22Rv1 (cell line): Measurements from ENCODE around the gene PCDHGB6.
"Not testable (repeated sequence)": the region's sequence is repeated elsewhere in the genome, so short reads cannot be mapped to it uniquely, and the experiment has no call there.

ENCODE experiments used
- H3K27ac ChIP-seq: fragments of 450-650 bp; 2 replicates; pipeline ENCODE4 v1.5.1; 2017
- CTCF ChIP-seq: fragments of 450-650 bp; IDR thresholded peaks from 2 replicates; pipeline ENCODE4 v1.5.1; 2017; ENCODE audit warnings: mild to moderate bottlenecking
- ZFX ChIP-seq: fragments of 450-650 bp; IDR thresholded peaks from 2 replicates; pipeline ENCODE4 v1.6.1; 2017; ENCODE audit warnings: antibody characterized with exemption, borderline replicate concordance

PCDHGB6 gene

GRCh38 chr5:141419074-141419880 is 11.5 kb downstream of the PCDHGB6 start:
- TF ChIP-seq ZFX (no peak), CTCF (no peak)

GRCh38 chr5:141420855-141421488 is 13.2 kb downstream of the PCDHGB6 start, which contains the start of gene PCDHGA11:
TSS of gene PCDHGA11 (plus strand) at chr5:141421051. CDS start at chr5:141421228, 177 bp downstream.
- no peak within 1 kb of the TSS for H3K27ac ChIP-seq
- TF ChIP-seq CTCF (peak; percentile 89), ZFX (no peak)

More at GRCh38 chr5:141419074-141419880, 11.5 kb downstream of the PCDHGB6 start:
- no peak overlapping the region for H3K27ac ChIP-seq

- no peak for TF ChIP-seq ZFX
- H3K27ac ChIP-seq: no peak overlapping the region
Observed at GRCh38 chr5:141421489-141421855, 13.7 kb downstream of the PCDHGB6 start.

- no peak for TF ChIP-seq CTCF
- TF ChIP-seq ZFX: no peak
- H3K27ac ChIP-seq: no peak overlapping the region
Observed at GRCh38 chr5:141422742-141423291, 15.0 kb downstream of the PCDHGB6 start.

GRCh38 chr5:141427783-141428426 is 20.1 kb downstream of the PCDHGB6 start:
- no peak overlapping the region for H3K27ac ChIP-seq
- TF ChIP-seq ZFX: no peak
- no peak for TF ChIP-seq CTCF

GRCh38 chr5:141430332-141431113 is 22.7 kb downstream of the PCDHGB6 start, which contains the start of gene PCDHGA12:
TSS of gene PCDHGA12 (plus strand) at chr5:141430507. CDS start at chr5:141430760, 253 bp downstream.
- no peak within 1 kb of the TSS for H3K27ac ChIP-seq
- no peak for TF ChIP-seq ZFX
- TF ChIP-seq CTCF: peak; percentile 74

- no peak for TF ChIP-seq ZFX
- no peak for TF ChIP-seq CTCF
- no peak overlapping the region for H3K27ac ChIP-seq
Observed at GRCh38 chr5:141431286-141431685, 23.5 kb downstream of the PCDHGB6 start.

GRCh38 chr5:141432308-141432707 is 24.5 kb downstream of the PCDHGB6 start:
- H3K27ac ChIP-seq: not testable (repeated sequence)

GRCh38 chr5:141432726-141433125 is 24.9 kb downstream of the PCDHGB6 start:
- H3K27ac ChIP-seq: not testable (repeated sequence)
